Spinal cord (tissue), 10 donors: ENCODE measurements around the gene PLTP. TPM values are rescaled to one million over a fixed set of nuclear protein-coding genes. Genes with fewer than 3 reads are reported as not detected.
"Not testable (repeated sequence)": the region's sequence is repeated elsewhere in the genome, so short reads cannot be mapped to it uniquely, and the experiment has no call there.

Source experiments
- DNase-seq, 6 donors: peaks; one replicate each; pipeline versions ENCODE4 v3.0.0 to v3.0.0-alpha.2; 2013 to 2015; ENCODE audit warnings: low spot score in 6 of 6, low read depth in 4 of 6
- H3K27ac ChIP-seq: one replicate; pipeline ENCODE4 v1.5.1; 2013; ENCODE audit warnings: low read depth, low read length, control low read depth
- H3K27me3 ChIP-seq: one replicate; pipeline ENCODE4 v1.6.1; 2013; ENCODE audit warnings: low read length; ENCODE audit not compliant: control insufficient read depth, insufficient read depth
- H3K36me3 ChIP-seq: one replicate; pipeline ENCODE4 v1.6.1; 2013; ENCODE audit warnings: low read length; ENCODE audit not compliant: control insufficient read depth, insufficient read depth
- H3K4me1 ChIP-seq: one replicate; pipeline ENCODE4 v1.6.1; 2013; ENCODE audit warnings: low read length; ENCODE audit not compliant: control insufficient read depth, insufficient read depth
- H3K4me3 ChIP-seq: one replicate; pipeline ENCODE4 v1.5.1; 2013; ENCODE audit warnings: low read depth, low read length, control low read depth
- H3K9me3 ChIP-seq: one replicate; pipeline ENCODE4 v1.6.1; 2013; ENCODE audit warnings: low read length; ENCODE audit not compliant: control insufficient read depth, insufficient read depth
- WGBS: methylation state at CpG from one replicate; pipeline ENCODE4 v1.1.5; 2013; ENCODE audit warnings: missing lambda C conversion rate; ENCODE audit not compliant: insufficient coverage; 5-methylcytosine and 5-hydroxymethylcytosine counted together
- polyA plus RNA-seq, 2 donors: library from polyadenylated mRNA; unstranded; fragments of 120-200 nt; gene quantifications; one replicate each; pipeline ENCODE4 v1.2.1, GENCODE V29; 2013; ENCODE audit not compliant: insufficient read length in 2 of 2
- total RNA-seq, 2 donors: library from RNA; depleted of rRNA in 1 of 2; stranded (reverse); fragments of 120-200 nt in 1 of 2; fragments of >200 nt in 1 of 2; gene quantifications; one replicate each; pipeline versions ENCODE4 v1.2.3 to v1.2.4, GENCODE V29; 2013 to 2014
- donor health status: healthy.

Gene PLTP
- total and polyA plus RNA-seq, 4 donors: 73.7 to 471 (median 228) TPM

DNA sequence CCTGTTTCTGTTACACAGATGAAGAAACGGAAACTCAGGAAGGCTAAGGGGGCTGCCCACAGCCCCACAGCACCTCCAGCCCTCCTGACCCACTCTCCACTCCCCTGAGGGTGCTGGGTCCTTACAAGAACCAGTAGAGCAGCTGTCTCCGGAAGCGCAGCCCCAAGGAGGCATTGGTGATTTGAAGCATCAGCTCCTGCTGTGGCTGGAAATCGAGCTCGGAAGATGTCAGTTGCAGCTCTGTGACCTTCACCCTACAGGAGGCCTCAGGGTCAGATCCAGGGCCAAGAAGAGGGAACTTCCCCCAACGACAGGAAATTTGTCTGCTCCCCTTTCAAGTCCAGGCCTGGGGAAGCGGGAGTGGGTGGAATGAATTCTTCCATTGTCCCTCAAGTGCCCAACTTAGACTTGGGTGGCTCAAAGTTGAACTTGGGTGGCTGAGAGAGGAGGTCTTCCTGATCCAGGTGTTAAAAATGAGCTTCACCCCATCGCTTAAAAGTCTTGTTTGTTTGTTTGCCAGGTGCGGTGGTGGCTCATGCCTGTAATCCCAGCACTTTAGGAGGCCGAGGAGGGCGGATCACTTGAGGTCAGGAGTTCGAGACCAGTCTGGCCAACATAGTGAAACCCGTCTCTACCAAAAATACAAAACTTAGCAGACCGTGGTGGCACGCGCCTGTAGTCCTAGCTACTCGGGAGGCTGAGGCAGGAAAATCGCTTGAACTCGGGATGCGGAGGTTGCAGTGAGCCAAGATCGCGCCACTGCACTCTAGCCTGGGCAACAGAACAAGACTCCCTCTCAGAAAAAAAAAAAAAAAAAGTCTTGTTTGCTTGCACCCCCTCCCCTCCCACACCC, 1.9 kb downstream of the PLTP start:
- Histone ChIP-seq H3K27me3 (no peaks in the 10 kb centered on the region), H3K27ac (peak overlapping the region; percentile 94), H3K36me3 (peaks cover 31% of the 10 kb centered on the region), H3K4me1 (peaks cover 37% of the 10 kb centered on the region), H3K4me3 (peak overlapping the region; percentile 76), H3K9me3 (no peaks in the 10 kb centered on the region)
- WGBS: 85% methylated on average over 19 of the region's 22 CpGs
- DNase-seq: no peak

- H3K27ac ChIP-seq: no peak overlapping the region
- WGBS: 91% methylated on average over 11 of the region's 12 CpGs
- H3K27me3 ChIP-seq: no peaks in the 10 kb centered on the region
- no peak overlapping the region for H3K4me3 ChIP-seq
- H3K4me1 ChIP-seq: peaks cover 37% of the 10 kb centered on the region
- H3K9me3 ChIP-seq: no peaks in the 10 kb centered on the region
- no peak for DNase-seq
- H3K36me3 ChIP-seq: peaks cover 38% of the 10 kb centered on the region
These were observed 2.6 kb downstream of the PLTP start for GRCh38 chr20:45909336-45909808.

DNA sequence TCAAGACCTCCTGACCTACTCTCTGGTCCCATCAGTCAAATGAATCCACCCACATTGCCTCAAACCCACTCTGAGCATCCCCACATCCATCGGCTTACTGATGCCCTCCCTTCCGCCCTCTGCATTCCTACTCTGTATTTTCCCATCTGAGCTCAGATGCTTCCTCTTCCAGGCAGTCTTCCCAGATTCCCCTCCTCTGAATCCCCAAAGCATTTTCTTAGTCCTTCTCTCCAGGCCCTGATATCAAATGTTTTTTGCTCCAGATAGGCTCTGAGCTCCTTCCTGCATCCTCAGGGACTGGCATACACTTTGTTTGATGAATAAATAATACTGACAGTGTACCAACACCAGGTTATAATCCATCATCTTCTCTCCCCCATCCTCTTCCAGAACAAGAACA, 3.9 kb downstream of the PLTP start:
- no peak for DNase-seq
- Histone ChIP-seq H3K27me3 (no peaks in the 10 kb centered on the region), H3K36me3 (peaks cover 45% of the 10 kb centered on the region), H3K27ac (no peak overlapping the region), H3K9me3 (no peaks in the 10 kb centered on the region), H3K4me3 (no peak overlapping the region), H3K4me1 (peaks cover 37% of the 10 kb centered on the region)
- 98% methylated on average over 2 of the region's 2 CpGs for WGBS

GRCh38 chr20:45907219-45907948, 4.6 kb downstream of the PLTP start:
- no peak overlapping the region for H3K4me3 ChIP-seq
- no peak for DNase-seq
- peaks cover 50% of the 10 kb centered on the region for H3K36me3 ChIP-seq
- no peaks in the 10 kb centered on the region for H3K27me3 ChIP-seq
- WGBS: 96% methylated on average over 17 of the region's 17 CpGs
- peaks cover 32% of the 10 kb centered on the region for H3K4me1 ChIP-seq
- H3K9me3 ChIP-seq: no peaks in the 10 kb centered on the region
- H3K27ac ChIP-seq: no peak overlapping the region

DNA sequence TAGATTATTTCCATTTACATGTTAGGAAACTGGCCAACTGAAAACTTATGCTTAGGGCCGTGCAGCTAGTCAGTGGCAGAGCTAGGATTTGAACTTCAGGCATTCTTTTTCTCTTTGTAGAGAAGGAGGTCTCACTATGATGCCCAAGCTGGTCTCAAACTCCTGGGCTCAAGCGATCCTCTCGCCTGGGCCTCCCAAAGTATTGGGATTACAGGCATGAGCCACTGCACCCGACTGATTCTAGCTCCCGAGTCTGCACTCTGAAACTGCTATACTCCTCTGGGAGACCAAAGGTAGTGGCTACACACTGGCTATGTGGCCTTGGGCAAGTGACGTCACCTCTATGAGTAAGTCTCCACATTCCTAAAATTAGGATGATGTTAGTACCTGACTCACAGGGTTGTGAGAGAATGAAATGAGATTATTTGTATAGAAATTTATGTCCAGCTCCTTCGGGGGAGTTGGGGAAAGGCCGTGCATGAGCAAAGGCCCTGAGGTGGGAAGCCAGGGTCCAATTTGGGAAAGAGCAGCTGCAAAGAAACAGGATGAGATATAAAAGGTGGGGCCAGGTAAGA, 6.4 kb downstream of the PLTP start:
- no peaks in the 10 kb centered on the region for H3K9me3 ChIP-seq
- H3K27me3 ChIP-seq: no peaks in the 10 kb centered on the region
- no peak for DNase-seq
- no peak overlapping the region for H3K4me3 ChIP-seq
- peaks cover 63% of the 10 kb centered on the region for H3K36me3 ChIP-seq
- H3K27ac ChIP-seq: no peak overlapping the region
- WGBS: 92% methylated on average over 7 of the region's 8 CpGs
- peaks cover 15% of the 10 kb centered on the region for H3K4me1 ChIP-seq

DNA sequence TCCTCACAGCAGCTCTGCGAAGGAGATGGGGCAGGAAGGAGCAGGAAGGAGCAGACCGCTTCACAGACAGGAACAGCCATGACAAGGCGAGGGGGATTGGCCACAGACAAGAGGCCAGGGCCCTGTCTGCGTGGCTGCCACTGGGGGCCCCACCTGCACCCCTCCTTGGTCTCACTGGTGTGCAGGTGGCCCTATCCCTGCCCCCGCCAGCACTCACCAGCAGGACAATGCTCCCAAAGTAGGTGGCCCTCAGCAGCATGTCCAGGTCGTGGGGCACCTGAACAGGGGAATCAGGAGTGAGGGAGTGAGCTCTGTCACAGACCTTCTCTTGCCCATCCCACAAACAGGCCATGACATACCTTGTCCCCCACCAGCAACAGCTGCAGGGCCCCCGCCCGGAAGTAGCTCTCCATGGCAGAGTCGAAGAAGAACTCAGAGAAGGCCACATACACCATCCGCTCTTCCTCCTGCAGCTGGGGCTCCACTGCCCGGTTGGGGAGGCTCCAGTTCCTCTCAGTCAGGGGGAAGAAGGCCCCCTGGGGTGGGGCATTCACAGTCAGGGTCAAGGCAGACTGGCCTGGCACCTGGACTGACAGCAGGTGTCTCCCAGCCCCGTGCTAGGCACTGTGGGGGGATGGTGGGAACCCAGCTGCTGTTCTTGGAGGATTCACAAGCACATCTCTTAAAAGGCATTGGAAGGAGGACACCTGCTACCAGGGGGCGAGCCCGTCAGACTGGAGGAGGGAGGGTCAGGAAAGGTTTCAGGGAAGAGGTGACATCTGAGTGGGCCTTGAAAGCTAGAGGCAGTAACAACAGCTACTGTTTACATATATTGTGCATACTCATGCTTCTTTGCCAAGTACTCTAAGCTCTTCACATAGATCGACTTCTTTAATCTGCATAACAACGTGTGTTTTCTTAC, 7.1 kb downstream of the PLTP start:
- Histone ChIP-seq H3K4me3 (no peak overlapping the region), H3K27ac (no peak overlapping the region), H3K36me3 (peaks cover 70% of the 10 kb centered on the region), H3K9me3 (no peaks in the 10 kb centered on the region), H3K27me3 (no peaks in the 10 kb centered on the region), H3K4me1 (peaks cover 8% of the 10 kb centered on the region)
- no peak for DNase-seq
- WGBS: 88% methylated on average over 14 of the region's 16 CpGs

GRCh38 chr20:45902199-45902701, 9.7 kb downstream of the PLTP start:
- no peak overlapping the region for H3K27ac ChIP-seq
- no peaks in the 10 kb centered on the region for H3K27me3 ChIP-seq
- H3K4me1 ChIP-seq: no peaks in the 10 kb centered on the region
- 88% methylated on average over 6 of the region's 14 CpGs for WGBS
- H3K36me3 ChIP-seq: peaks cover 74% of the 10 kb centered on the region
- no peak for DNase-seq
- no peaks in the 10 kb centered on the region for H3K9me3 ChIP-seq
- H3K4me3 ChIP-seq: no peak overlapping the region

- H3K4me3 ChIP-seq, H3K9me3 ChIP-seq: not testable (repeated sequence)
- 100% methylated on average over 4 of the region's 6 CpGs for WGBS
These were observed 10.6 kb downstream of the PLTP start for GRCh38 chr20:45901332-45901731.

More at GRCh38 chr20:45901332-45901731, 10.6 kb downstream of the PLTP start:
- H3K27me3 ChIP-seq, H3K27ac ChIP-seq, H3K4me1 ChIP-seq, DNase-seq: not testable (repeated sequence)
- peaks cover 78% of the 10 kb centered on the region for H3K36me3 ChIP-seq
